Measurements from ENCODE around the gene CTAGE1.
A peak's percentile ranks its signal among the peaks of the same experiment; 100 is the strongest.

Gene CTAGE1

GRCh38 chr18:22391407-22392345 lies 26.0 kb downstream of the CTAGE1 start:
- DNase-seq (ENCODE audit: low spot score) = peak; percentile 55

- DNase-seq (ENCODE audit: low spot score) = no peak
Measured at GRCh38 chr18:22387787-22388186, 29.9 kb downstream of the CTAGE1 start.

DNA sequence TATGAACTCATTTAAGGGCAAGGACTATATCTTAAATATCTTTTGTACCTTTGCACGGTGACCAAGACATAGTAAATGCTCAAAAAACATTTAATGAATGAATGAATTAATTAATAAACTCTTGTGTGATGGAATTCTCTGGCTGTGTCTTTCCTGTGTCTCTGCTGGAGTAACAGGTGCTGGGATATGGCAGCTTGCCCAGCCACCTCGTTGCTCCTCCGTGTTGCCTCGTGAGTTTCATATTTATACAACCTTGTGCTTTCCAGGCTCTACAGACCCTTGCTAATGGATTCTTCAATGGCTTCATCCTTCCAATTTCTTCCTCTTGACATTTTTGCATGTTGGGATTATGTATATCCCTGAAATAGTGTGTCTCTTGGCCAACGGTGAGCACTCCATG lies 30.4 kb downstream of the CTAGE1 start:
- DNase-seq (ENCODE audit: low spot score) = no peak

GRCh38 chr18:22385718-22386117 lies 32.0 kb downstream of the CTAGE1 start:
- peak; percentile 5 for DNase-seq (ENCODE audit: low spot score)

- DNase-seq (ENCODE audit: low spot score) = peak; percentile 50
Measured at GRCh38 chr18:22378672-22379282, 38.9 kb downstream of the CTAGE1 start.

DNA sequence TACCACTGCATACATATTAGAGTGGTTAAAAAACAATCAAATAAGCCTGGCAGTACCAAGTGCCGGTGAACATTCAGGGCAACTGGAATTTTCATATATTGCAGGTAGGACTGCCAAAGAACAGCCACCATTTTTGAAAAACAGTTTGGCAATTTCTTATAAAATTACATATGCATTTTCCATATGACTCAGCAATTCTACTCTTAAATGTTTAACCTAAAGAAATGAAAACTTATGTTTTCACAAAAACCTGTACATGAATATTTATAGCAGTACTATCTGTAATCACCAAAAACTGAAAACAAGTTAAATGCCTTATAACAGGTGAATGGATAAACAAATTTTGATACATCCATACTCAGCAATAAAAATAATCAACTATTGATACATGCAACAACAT lies 39.9 kb downstream of the CTAGE1 start:
- no peak for DNase-seq (ENCODE audit: low spot score)

DNA sequence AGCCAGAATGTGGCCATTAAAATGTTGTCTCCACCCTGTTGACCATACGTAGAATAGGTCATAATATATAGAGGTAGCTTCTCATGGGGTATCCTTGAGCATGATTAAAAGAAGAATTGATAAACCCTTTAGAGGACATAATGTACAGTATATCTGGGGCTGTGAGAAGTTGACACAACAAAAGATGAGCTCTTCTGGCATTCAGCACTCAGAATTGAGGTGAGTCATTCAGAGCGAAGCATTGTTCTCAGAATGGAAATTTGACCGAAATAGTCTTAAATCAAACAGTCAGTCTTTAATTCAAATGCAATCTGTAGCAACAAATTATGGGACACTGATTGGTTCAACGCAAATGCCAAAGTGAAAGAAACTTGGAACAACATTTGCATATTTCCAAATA lies 47.3 kb downstream of the CTAGE1 start:
- DNase-seq (ENCODE audit: low spot score) = no peak

DNA sequence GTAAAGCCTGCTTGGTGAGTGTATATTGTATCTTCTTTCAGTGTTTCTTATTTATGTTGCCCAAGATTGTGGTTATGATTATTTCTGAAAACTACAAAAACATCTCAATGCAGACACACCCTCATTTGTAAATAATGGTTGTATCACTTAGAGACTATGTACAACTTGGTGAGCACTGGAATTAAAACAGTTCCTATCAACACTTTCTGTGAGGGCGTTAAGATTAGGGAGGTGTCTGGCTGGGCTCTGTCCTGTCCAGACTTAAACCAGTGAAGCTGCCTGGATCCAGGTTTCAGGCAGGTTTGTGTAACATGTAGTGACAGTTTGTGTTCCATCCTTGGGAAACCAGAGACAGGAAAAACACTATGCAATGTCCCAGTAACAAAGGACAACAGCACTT lies 49.7 kb downstream of the CTAGE1 start:
- no peak for DNase-seq (ENCODE audit: low spot score)

GRCh38 chr18:22367303-22367702 lies 50.4 kb downstream of the CTAGE1 start:
- no peak for DNase-seq (ENCODE audit: low spot score)

- DNase-seq (ENCODE audit: low spot score) = no peak
Measured at GRCh38 chr18:22363867-22364463, 53.8 kb downstream of the CTAGE1 start.

All from hepatic stellate cell (primary cell).